HepG2 (cell line): ENCODE data around the gene UBQLN2. TPM values are rescaled to one million over a fixed set of nuclear protein-coding genes. Genes with fewer than 3 reads are reported as not detected.
A peak's percentile ranks its signal among the peaks of the same experiment; 100 is the strongest.

ENCODE experiments used
- ARID5B ChIP-seq: IDR thresholded peaks from 2 replicates; pipeline ENCODE4 v1.4.0; 2020; ENCODE audit warnings: mild to moderate bottlenecking, missing genetic modification reagents
- DDIT3 ChIP-seq: sonication (generic); formaldehyde crosslinking; IDR thresholded peaks from 2 replicates; pipeline ENCODE4 v1.4.0; 2020; ENCODE audit warnings: mild to moderate bottlenecking, missing genetic modification reagents
- FOXP4 ChIP-seq: sonication (generic); formaldehyde crosslinking; IDR thresholded peaks from 2 replicates; pipeline ENCODE4 v1.4.0; 2020; ENCODE audit warnings: missing genetic modification reagents
- GATA4 ChIP-seq: sonication (generic); IDR thresholded peaks from 2 replicates; pipeline ENCODE4 v1.6.1; 2016; ENCODE audit warnings: antibody characterized with exemption, low read depth, borderline replicate concordance
- HES4 ChIP-seq: sonication (generic); formaldehyde crosslinking; IDR thresholded peaks from 2 replicates; pipeline ENCODE4 v1.9.0; 2021; ENCODE audit warnings: mild to moderate bottlenecking, missing genetic modification reagents, borderline replicate concordance
- HMGXB4 ChIP-seq, 2 experiments: sonication (generic) in 1 of 2; formaldehyde crosslinking in 1 of 2; IDR thresholded peaks; 2 replicates each; pipeline versions ENCODE4 v1.4.0 to v1.6.1; 2018 to 2020; ENCODE audit warnings: missing genetic modification reagents in 2 of 2, borderline replicate concordance in 1 of 2, low read depth in 1 of 2, mild to moderate bottlenecking in 1 of 2, missing biosample characterization in 1 of 2
- NR2F2 ChIP-seq: IDR thresholded peaks from 2 replicates; pipeline ENCODE4 v1.6.1; 2012; ENCODE audit warnings: low read depth, inconsistent platforms, borderline replicate concordance
- NR2F6 ChIP-seq, 2 experiments: IDR thresholded peaks; 2 replicates each; pipeline ENCODE4 v1.6.1; 2016; ENCODE audit warnings: antibody characterized with exemption in 1 of 2, mild to moderate bottlenecking in 1 of 2
- REPIN1 ChIP-seq: sonication (generic); formaldehyde crosslinking; IDR thresholded peaks from 2 replicates; pipeline ENCODE4 v1.8.0; 2022; ENCODE audit warnings: missing genetic modification reagents, low read depth, mild to moderate bottlenecking, borderline replicate concordance
- TCF12 ChIP-seq, 2 experiments: fragments of 450-650 bp in 1 of 2; sonication (generic) in 1 of 2; formaldehyde crosslinking in 1 of 2; IDR thresholded peaks; 2 replicates each; pipeline versions ENCODE4 v1.6.1 to v1.8.0; 2017 to 2022; ENCODE audit warnings: antibody characterized with exemption in 1 of 2, mild to moderate bottlenecking in 1 of 2, missing genetic modification reagents in 1 of 2, moderate library complexity in 1 of 2
- ZNF282 ChIP-seq: fragments of 450-650 bp; IDR thresholded peaks from 2 replicates; pipeline ENCODE4 v1.6.1; 2018; ENCODE audit not compliant: partially characterized antibody
- ZNF572 ChIP-seq: sonication (generic); formaldehyde crosslinking; IDR thresholded peaks from 2 replicates; pipeline ENCODE4 v1.5.1; 2020; ENCODE audit warnings: mild to moderate bottlenecking, missing genetic modification reagents
- ZNF605 ChIP-seq: sonication (generic); formaldehyde crosslinking; IDR thresholded peaks from 2 replicates; pipeline ENCODE4 v1.8.0; 2022; ENCODE audit warnings: mild to moderate bottlenecking, missing genetic modification reagents
- ZNF609 ChIP-seq: sonication (generic); formaldehyde crosslinking; IDR thresholded peaks from 2 replicates; pipeline ENCODE4 v1.4.0; 2020; ENCODE audit warnings: mild to moderate bottlenecking, missing genetic modification reagents, borderline replicate concordance
- polyA plus RNA-seq, 8 experiments: library from polyadenylated mRNA; depleted of rRNA in 3 of 8; stranded (reverse) in 7 of 8; unstranded in 1 of 8; fragments of >200 nt; fragmentation: Illumina TruSeq in 4 of 8; extraction: Trizol in 4 of 8; gene quantifications; 2 replicates each; pipeline versions ENCODE4 v1.2.1 to v1.2.3, GENCODE V29; 2011 to 2016; ENCODE audit warnings: low read depth in 4 of 8, missing spikeins in 1 of 8, mixed read lengths in 1 of 8; ENCODE audit not compliant: insufficient read depth in 1 of 8
- total RNA-seq, 5 experiments: library from RNA; depleted of rRNA; stranded (reverse); fragments of >200 nt; fragmentation: Illumina TruSeq; extraction: Trizol; gene quantifications; 2 replicates each; pipeline ENCODE4 v1.2.3, GENCODE V29; 2016; ENCODE audit warnings: low read depth in 1 of 5
- TF ChIP-seq, protein P1 (sequence below): sonication (generic); formaldehyde crosslinking; IDR thresholded peaks from 2 replicates; pipeline ENCODE4 v1.8.1; 2023; ENCODE audit warnings: mild to moderate bottlenecking, missing genetic modification reagents, borderline replicate concordance

The UBQLN2 gene
- total and polyA plus RNA-seq, 2 of the 13 experiments (the other 11 are each of a cell fraction or from before 2014, with no cell fraction given) = 4.1 to 7.2 TPM

DNA sequence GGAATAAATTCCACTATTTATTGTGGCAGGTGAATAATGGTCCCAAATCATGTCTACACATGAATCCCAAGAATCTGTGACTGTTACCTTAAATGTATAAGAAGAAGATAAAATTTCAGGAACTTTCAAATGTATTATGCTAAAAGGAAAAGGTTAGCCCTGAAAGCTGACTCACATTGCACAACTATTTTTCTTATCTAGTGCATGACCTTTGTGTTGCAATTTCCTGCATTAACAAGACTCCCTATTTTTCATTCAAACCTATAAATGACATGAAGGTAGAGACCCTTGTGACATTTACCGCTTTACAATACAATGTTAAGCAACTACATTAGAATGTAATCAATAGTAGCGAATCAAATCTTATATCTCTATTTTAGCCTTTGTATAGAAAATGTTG, 36.7 kb downstream of the UBQLN2 start (continued):
- TF ChIP-seq DDIT3 (no peak), REPIN1 (CRISPR knock-in tag) (no peak), FOXP4 (CRISPR knock-in tag) (no peak), ZNF282 (no peak), NR2F2 (0 out of 2 replicates have a peak, but pooled peaks have one; percentile 36), GATA4 (no peak), ZNF605 (no peak), HES4 (CRISPR knock-in tag) (no peak), TCF12 (IDR thresholded peaks at IDR 0.05) (no peak), TCF12 (CRISPR knock-in tag; IDR thresholded peaks at IDR 0.05) (no peak), ARID5B (CRISPR knock-in tag) (peak; percentile 47; the same call in 1 of the 2 replicates), HMGXB4 (CRISPR knock-in tag; IDR thresholded peaks at IDR 0.05; ENCODE audit: borderline replicate concordance in 1 of 2, low read depth in 1 of 2) (no peak), NR2F6 (IDR thresholded peaks at IDR 0.05) (peak; percentile 65), NR2F6 (CRISPR knock-in tag; IDR thresholded peaks at IDR 0.05) (peak; percentile 59; the same call in 1 of the 2 replicates), ZNF609 (CRISPR knock-in tag) (no peak), ZNF572 (CRISPR knock-in tag) (no peak)
- TF ChIP-seq, protein P1, sequence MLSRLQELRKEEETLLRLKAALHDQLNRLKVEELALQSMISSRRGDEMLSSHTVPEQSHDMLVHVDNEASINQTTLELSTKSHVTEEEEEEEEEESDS (CRISPR knock-in tag) = no peak
